HepG2 (cell line): ENCODE measurements around the gene SPTBN5. TPM values are rescaled to one million over a fixed set of nuclear protein-coding genes. Genes with fewer than 3 reads are reported as not detected.

Source experiments
- DPF2 ChIP-seq: sonication (generic); formaldehyde crosslinking; IDR thresholded peaks from 2 replicates; pipeline ENCODE4 v1.4.0; 2020; ENCODE audit warnings: mild to moderate bottlenecking, low read depth, missing genetic modification reagents, borderline replicate concordance
- MAFF ChIP-seq: IDR thresholded peaks from 2 replicates; pipeline ENCODE4 v1.6.1; 2011; ENCODE audit warnings: low read depth, low read length, improper control_type of control experiment
- MYNN ChIP-seq: sonication (generic); formaldehyde crosslinking; IDR thresholded peaks from 2 replicates; pipeline ENCODE4 v1.4.0; 2020; ENCODE audit warnings: mild to moderate bottlenecking, low read depth, missing genetic modification reagents
- NFRKB ChIP-seq: fragments of 450-650 bp; IDR thresholded peaks from 2 replicates; pipeline ENCODE4 v1.6.1; 2017
- POGZ ChIP-seq: sonication (generic); formaldehyde crosslinking; IDR thresholded peaks from 2 replicates; pipeline ENCODE4 v1.4.0; 2020; ENCODE audit warnings: mild to moderate bottlenecking, missing genetic modification reagents
- SATB2 ChIP-seq: sonication (generic); formaldehyde crosslinking; IDR thresholded peaks from 2 replicates; pipeline ENCODE4 v1.5.0; 2020; ENCODE audit warnings: missing genetic modification reagents
- SRSF4 ChIP-seq: fragments of 200-400 bp; formaldehyde crosslinking; IDR thresholded peaks from one replicate; pipeline ENCODE4 v1.6.1; 2018; ENCODE audit warnings: mild to moderate bottlenecking, low read depth, low read length, moderate library complexity; ENCODE audit not compliant: poor library complexity, severe bottlenecking
- TEAD2 ChIP-seq: sonication (generic); formaldehyde crosslinking; IDR thresholded peaks from 2 replicates; pipeline ENCODE4 v1.9.0; 2021; ENCODE audit warnings: missing genetic modification reagents
- ZKSCAN1 ChIP-seq: fragments of 150-350 bp; IDR thresholded peaks from 2 replicates; pipeline ENCODE4 v1.6.1; 2014; ENCODE audit warnings: low read length
- ZNF17 ChIP-seq: sonication (generic); formaldehyde crosslinking; IDR thresholded peaks from 2 replicates; pipeline ENCODE4 v1.5.0; 2020; ENCODE audit warnings: mild to moderate bottlenecking, missing genetic modification reagents
- ZNF253 ChIP-seq: sonication (generic); formaldehyde crosslinking; IDR thresholded peaks from 2 replicates; pipeline ENCODE4 v1.8.0; 2022; ENCODE audit warnings: mild to moderate bottlenecking, missing genetic modification reagents, borderline replicate concordance
- ZNF75D ChIP-seq: sonication (generic); formaldehyde crosslinking; IDR thresholded peaks from 2 replicates; pipeline ENCODE4 v1.8.1; 2023; ENCODE audit warnings: missing genetic modification reagents, mild to moderate bottlenecking, borderline replicate concordance
- polyA plus RNA-seq, 8 experiments: library from polyadenylated mRNA; depleted of rRNA in 3 of 8; stranded (reverse) in 7 of 8; unstranded in 1 of 8; fragments of >200 nt; fragmentation: Illumina TruSeq in 4 of 8; extraction: Trizol in 4 of 8; gene quantifications; 2 replicates each; pipeline versions ENCODE4 v1.2.1 to v1.2.3, GENCODE V29; 2011 to 2016; ENCODE audit warnings: low read depth in 4 of 8, missing spikeins in 1 of 8, mixed read lengths in 1 of 8; ENCODE audit not compliant: insufficient read depth in 1 of 8
- total RNA-seq, 5 experiments: library from RNA; depleted of rRNA; stranded (reverse); fragments of >200 nt; fragmentation: Illumina TruSeq; extraction: Trizol; gene quantifications; 2 replicates each; pipeline ENCODE4 v1.2.3, GENCODE V29; 2016; ENCODE audit warnings: low read depth in 1 of 5
- TF ChIP-seq, protein P1 (sequence below): sonication (generic); formaldehyde crosslinking; IDR thresholded peaks from 2 replicates; pipeline ENCODE4 v1.4.0; 2020; ENCODE audit warnings: missing genetic modification reagents, mild to moderate bottlenecking, borderline replicate concordance
- TF ChIP-seq, protein P2 (sequence below): sonication (generic); formaldehyde crosslinking; IDR thresholded peaks from 2 replicates; pipeline ENCODE4 v1.8.1; 2023; ENCODE audit warnings: missing genetic modification reagents, inconsistent platforms, borderline replicate concordance
- TF ChIP-seq, protein P3 (sequence below): sonication (generic); formaldehyde crosslinking; IDR thresholded peaks from 2 replicates; pipeline ENCODE4 v1.5.0; 2020; ENCODE audit warnings: mild to moderate bottlenecking, missing genetic modification reagents
- TF ChIP-seq, protein P4 (sequence below): sonication (generic); formaldehyde crosslinking; IDR thresholded peaks from one replicate; pipeline ENCODE4 v1.5.1; 2020; ENCODE audit warnings: mild to moderate bottlenecking, missing genetic modification reagents; ENCODE audit errors: not compliant biosample characterization

Gene SPTBN5
- total and polyA plus RNA-seq, 2 of the 13 experiments (the other 11 are each of a cell fraction or from before 2014, with no cell fraction given): 0.01 to 0.07 TPM

DNA sequence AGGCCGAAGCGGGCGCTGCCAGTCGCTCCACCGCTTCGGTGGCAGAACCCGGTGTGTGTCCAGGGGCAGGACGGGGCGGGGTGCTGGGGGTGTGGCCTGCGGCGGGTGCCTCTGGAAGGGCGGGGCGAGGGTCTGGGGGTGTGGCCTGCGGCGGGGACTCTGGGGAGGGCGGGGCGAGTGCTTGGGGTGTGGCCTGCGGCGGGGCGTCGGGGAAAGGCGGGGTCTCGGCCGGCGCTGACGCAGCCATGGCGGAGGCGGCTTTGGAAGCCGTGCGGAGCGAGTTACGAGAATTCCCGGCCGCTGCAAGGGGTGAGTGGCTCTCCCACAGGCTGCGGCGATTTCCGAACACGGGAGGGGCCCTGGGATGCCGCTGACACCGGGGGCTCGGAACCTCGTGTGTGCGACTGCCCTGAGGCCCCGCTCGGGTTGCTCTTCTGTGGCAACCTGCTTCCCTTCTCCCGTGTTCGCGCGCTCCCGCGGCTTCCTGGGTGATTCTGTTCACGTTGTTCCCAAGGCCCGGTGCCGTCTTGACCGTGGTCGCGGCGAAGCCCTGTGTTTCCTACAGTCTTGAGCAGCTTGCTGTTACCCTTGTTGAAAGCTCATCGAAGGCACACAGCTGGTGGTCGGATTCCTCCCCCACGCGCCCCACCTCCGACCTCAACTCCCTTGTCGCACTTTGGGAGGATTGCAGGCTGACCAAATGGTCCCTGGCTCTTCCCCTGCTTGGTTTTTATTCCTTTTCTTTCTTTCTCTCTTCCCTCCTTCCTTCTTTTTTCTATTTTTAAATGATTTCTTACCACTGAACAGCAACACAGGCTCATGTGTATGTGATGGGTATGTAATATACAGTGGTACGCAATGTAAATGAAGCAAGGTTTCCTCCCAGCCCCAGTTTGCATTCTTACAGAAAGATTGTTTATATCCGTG lies 65.7 kb downstream of the SPTBN5 start, which contains the start of gene JMJD7 (continued):
- TF ChIP-seq, protein P1, sequence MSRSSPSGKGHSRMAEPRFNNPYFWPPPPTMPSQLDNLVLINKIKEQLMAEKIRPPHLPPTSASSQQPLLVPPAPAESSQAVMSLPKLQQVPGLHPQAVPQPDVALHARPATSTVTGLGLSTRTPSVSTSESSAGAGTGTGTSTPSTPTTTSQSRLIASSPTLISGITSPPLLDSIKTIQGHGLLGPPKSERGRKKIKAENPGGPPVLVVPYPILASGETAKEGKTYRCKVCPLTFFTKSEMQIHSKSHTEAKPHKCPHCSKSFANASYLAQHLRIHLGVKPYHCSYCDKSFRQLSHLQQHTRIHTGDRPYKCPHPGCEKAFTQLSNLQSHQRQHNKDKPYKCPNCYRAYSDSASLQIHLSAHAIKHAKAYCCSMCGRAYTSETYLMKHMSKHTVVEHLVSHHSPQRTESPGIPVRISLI (CRISPR knock-in tag): no peak
- no peak for TF ChIP-seq MYNN (CRISPR knock-in tag)
- no peak for TF ChIP-seq MAFF
- no peak for TF ChIP-seq TEAD2 (CRISPR knock-in tag)
- TF ChIP-seq, protein P2, sequence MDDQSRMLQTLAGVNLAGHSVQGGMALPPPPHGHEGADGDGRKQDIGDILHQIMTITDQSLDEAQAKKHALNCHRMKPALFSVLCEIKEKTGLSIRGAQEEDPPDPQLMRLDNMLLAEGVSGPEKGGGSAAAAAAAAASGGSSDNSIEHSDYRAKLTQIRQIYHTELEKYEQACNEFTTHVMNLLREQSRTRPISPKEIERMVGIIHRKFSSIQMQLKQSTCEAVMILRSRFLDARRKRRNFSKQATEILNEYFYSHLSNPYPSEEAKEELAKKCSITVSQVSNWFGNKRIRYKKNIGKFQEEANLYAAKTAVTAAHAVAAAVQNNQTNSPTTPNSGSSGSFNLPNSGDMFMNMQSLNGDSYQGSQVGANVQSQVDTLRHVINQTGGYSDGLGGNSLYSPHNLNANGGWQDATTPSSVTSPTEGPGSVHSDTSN (CRISPR knock-in tag): no peak
- TF ChIP-seq SATB2: no peak
- TF ChIP-seq, protein P3, sequence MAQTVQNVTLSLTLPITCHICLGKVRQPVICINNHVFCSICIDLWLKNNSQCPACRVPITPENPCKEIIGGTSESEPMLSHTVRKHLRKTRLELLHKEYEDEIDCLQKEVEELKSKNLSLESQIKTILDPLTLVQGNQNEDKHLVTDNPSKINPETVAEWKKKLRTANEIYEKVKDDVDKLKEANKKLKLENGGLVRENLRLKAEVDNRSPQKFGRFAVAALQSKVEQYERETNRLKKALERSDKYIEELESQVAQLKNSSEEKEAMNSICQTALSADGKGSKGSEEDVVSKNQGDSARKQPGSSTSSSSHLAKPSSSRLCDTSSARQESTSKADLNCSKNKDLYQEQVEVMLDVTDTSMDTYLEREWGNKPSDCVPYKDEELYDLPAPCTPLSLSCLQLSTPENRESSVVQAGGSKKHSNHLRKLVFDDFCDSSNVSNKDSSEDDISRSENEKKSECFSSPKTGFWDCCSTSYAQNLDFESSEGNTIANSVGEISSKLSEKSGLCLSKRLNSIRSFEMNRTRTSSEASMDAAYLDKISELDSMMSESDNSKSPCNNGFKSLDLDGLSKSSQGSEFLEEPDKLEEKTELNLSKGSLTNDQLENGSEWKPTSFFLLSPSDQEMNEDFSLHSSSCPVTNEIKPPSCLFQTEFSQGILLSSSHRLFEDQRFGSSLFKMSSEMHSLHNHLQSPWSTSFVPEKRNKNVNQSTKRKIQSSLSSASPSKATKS: 0 out of 2 replicates have a peak, but pooled peaks have one; percentile 49
- peak; percentile 16; the same call in 1 of the 2 replicates for TF ChIP-seq POGZ (CRISPR knock-in tag)
- TF ChIP-seq, protein P4, sequence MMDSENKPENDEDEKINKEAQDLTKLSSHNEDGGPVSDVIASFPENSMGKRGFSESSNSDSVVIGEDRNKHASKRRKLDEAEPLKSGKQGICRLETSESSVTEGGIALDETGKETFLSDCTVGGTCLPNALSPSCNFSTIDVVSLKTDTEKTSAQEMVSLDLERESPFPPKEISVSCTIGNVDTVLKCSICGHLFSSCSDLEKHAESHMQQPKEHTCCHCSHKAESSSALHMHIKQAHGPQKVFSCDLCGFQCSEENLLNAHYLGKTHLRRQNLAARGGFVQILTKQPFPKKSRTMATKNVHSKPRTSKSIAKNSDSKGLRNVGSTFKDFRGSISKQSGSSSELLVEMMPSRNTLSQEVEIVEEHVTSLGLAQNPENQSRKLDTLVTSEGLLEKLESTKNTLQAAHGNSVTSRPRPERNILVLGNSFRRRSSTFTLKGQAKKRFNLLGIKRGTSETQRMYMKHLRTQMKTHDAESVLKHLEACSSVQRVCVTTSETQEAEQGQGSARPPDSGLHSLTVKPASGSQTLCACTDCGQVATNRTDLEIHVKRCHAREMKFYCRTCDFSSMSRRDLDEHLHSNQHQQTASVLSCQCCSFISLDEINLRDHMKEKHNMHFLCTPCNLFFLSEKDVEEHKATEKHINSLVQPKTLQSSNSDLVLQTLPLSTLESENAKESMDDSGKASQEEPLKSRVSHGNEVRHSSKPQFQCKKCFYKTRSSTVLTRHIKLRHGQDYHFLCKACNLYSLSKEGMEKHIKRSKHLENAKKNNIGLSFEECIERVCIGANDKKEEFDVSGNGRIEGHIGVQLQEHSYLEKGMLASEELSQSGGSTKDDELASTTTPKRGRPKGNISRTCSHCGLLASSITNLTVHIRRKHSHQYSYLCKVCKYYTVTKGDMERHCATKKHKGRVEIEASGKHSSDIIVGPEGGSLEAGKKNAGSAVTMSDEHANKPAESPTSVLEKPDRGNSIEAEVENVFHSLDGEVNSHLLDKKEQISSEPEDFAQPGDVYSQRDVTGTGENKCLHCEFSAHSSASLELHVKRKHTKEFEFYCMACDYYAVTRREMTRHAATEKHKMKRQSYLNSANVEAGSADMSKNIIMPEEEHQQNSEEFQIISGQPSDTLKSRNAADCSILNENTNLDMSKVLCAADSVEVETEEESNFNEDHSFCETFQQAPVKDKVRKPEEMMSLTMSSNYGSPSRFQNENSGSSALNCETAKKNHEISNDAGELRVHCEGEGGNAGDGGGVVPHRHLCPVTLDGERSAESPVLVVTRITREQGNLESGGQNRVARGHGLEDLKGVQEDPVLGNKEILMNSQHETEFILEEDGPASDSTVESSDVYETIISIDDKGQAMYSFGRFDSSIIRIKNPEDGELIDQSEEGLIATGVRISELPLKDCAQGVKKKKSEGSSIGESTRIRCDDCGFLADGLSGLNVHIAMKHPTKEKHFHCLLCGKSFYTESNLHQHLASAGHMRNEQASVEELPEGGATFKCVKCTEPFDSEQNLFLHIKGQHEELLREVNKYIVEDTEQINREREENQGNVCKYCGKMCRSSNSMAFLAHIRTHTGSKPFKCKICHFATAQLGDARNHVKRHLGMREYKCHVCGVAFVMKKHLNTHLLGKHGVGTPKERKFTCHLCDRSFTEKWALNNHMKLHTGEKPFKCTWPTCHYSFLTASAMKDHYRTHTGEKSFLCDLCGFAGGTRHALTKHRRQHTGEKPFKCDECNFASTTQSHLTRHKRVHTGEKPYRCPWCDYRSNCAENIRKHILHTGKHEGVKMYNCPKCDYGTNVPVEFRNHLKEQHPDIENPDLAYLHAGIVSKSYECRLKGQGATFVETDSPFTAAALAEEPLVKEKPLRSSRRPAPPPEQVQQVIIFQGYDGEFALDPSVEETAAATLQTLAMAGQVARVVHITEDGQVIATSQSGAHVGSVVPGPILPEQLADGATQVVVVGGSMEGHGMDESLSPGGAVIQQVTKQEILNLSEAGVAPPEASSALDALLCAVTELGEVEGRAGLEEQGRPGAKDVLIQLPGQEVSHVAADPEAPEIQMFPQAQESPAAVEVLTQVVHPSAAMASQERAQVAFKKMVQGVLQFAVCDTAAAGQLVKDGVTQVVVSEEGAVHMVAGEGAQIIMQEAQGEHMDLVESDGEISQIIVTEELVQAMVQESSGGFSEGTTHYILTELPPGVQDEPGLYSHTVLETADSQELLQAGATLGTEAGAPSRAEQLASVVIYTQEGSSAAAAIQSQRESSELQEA (CRISPR knock-in tag): no peak
- no peak for TF ChIP-seq NFRKB
- TF ChIP-seq DPF2 (CRISPR knock-in tag): no peak
- TF ChIP-seq ZNF17 (CRISPR knock-in tag): no peak
- TF ChIP-seq ZKSCAN1: no peak
- no peak for TF ChIP-seq ZNF75D (CRISPR knock-in tag)
- no peak for TF ChIP-seq SRSF4
- no peak for TF ChIP-seq ZNF253
